Measurements from ENCODE around the gene VWDE. TPM values are rescaled to one million over a fixed set of nuclear protein-coding genes. Genes with fewer than 3 reads are reported as not detected.

The VWDE gene
- polyA plus RNA-seq, 3 donors, result not detected

DNA sequence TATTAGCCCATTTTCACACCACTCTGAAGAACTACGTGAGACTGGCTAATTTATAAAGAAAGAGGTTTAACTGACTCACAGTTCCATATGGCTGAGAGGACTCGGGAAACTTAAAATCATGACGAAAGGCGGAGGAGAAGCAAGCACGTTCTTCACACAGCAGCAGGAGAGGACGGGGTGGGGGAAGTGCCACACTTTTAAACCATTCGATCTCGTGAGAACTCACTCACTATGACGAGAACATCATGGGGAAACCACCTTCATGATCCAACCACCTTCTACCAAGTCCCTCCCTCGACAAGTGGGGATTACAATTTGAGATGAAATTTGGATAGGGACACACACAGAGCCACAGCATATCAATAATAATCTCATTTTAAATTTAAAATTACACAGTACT is 80.2 kb downstream of the VWDE start:
- Histone ChIP-seq H4K20me1 (ENCODE audit: insufficient read depth, low read length) (no peaks in the 10 kb centered on the region), H3K4me1 (ENCODE audit: control insufficient read depth in 1 of 2, insufficient read depth in 2 of 2, low read length in 2 of 2) (no peaks in the 10 kb centered on the region), H3K4me3 (replicated peaks in 1 of 3; ENCODE audit: low read depth in 2 of 3, low read length in 3 of 3) (no peak overlapping the region), H3K9me3 (replicated peaks in 1 of 2; ENCODE audit: control insufficient read depth in 1 of 2, insufficient read depth in 1 of 2, low read length in 2 of 2) (no peaks in the 10 kb centered on the region), H3K27ac (ENCODE audit: low read depth in 1 of 2, low read length in 2 of 2) (no peak overlapping the region), H2AFZ (ENCODE audit: insufficient read depth, low read depth, low read length, poor library complexity, severe bottlenecking) (no peak overlapping the region), H3K9ac (ENCODE audit: insufficient read depth, low read length, poor library complexity, severe bottlenecking) (no peak overlapping the region), H3K27me3 (ENCODE audit: control insufficient read depth in 2 of 2, insufficient read depth in 2 of 2, low read length in 2 of 2) (no peaks in the 10 kb centered on the region), H3K36me3 (replicated peaks in 1 of 2; ENCODE audit: control insufficient read depth in 1 of 2, insufficient read depth in 2 of 2, low read length in 2 of 2) (no peaks in the 10 kb centered on the region), H3K4me2 (replicated peaks; ENCODE audit: extremely low read depth, low read length, poor library complexity, severe bottlenecking) (no peak overlapping the region), H3K79me2 (ENCODE audit: insufficient read depth, low read length) (no peaks in the 10 kb centered on the region)
- no peaks in the 10 kb centered on the region for H3K27me3 Mint-ChIP-seq (ENCODE audit: low read depth in 3 of 3)
- DNase-seq, result no peak
- H3K4me3 Mint-ChIP-seq, result no peak overlapping the region
- intact Hi-C loops (cut with micrococcal nuclease), result loop anchor here in 1 of 2 donors (10.0 kb wide), 1 partner anchor 259 kb away; no protein-coding TSS in a partner anchor
- TF ChIP-seq CTCF (IDR thresholded peaks at IDR 0.05), result no peak
- H3K36me3 Mint-ChIP-seq, result no peaks in the 10 kb centered on the region
- no peaks in the 10 kb centered on the region for H3K9me3 Mint-ChIP-seq
- no peaks in the 10 kb centered on the region for H3K4me1 Mint-ChIP-seq
- no peak overlapping the region for H3K27ac Mint-ChIP-seq
- 97% methylated on average over 5 of the region's 10 CpGs for WGBS (ENCODE audit: insufficient coverage)

DNA sequence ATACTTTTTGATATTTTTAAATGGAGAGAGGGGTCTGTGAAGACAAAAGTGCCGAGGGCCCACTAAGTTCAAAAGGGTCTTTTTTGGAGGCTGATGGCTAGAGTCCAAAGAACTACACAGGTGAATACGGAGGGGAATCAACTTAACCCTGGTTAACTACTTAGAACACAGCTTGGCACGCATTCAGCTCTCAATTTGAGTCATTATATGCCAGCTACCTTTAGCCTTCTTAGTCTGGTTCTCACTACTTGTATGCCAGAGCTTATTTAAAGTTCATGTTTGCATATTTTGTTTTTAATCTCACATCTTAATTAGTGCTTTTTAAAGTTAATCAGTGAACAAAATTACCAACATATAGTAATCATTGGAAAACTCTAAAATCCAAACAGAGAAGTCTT is 80.8 kb downstream of the VWDE start:
- Histone ChIP-seq H4K20me1 (ENCODE audit: insufficient read depth, low read length) (no peaks in the 10 kb centered on the region), H3K36me3 (replicated peaks in 1 of 2; ENCODE audit: control insufficient read depth in 1 of 2, insufficient read depth in 2 of 2, low read length in 2 of 2) (no peaks in the 10 kb centered on the region), H3K9me3 (replicated peaks in 1 of 2; ENCODE audit: control insufficient read depth in 1 of 2, insufficient read depth in 1 of 2, low read length in 2 of 2) (no peaks in the 10 kb centered on the region), H3K79me2 (ENCODE audit: insufficient read depth, low read length) (no peaks in the 10 kb centered on the region), H3K27ac (ENCODE audit: low read depth in 1 of 2, low read length in 2 of 2) (no peak overlapping the region), H3K9ac (ENCODE audit: insufficient read depth, low read length, poor library complexity, severe bottlenecking) (no peak overlapping the region), H3K4me2 (replicated peaks; ENCODE audit: extremely low read depth, low read length, poor library complexity, severe bottlenecking) (no peak overlapping the region), H3K27me3 (ENCODE audit: control insufficient read depth in 2 of 2, insufficient read depth in 2 of 2, low read length in 2 of 2) (no peaks in the 10 kb centered on the region), H2AFZ (ENCODE audit: insufficient read depth, low read depth, low read length, poor library complexity, severe bottlenecking) (no peak overlapping the region), H3K4me3 (replicated peaks in 1 of 3; ENCODE audit: low read depth in 2 of 3, low read length in 3 of 3) (no peak overlapping the region), H3K4me1 (ENCODE audit: control insufficient read depth in 1 of 2, insufficient read depth in 2 of 2, low read length in 2 of 2) (no peaks in the 10 kb centered on the region)
- intact Hi-C loops (cut with micrococcal nuclease), result loop anchor here in 1 of 2 donors (10.0 kb wide), 1 partner anchor 258 kb away; no protein-coding TSS in a partner anchor
- Mint-ChIP-seq H3K4me1 (no peaks in the 10 kb centered on the region), H3K4me3 (no peak overlapping the region), H3K27me3 (ENCODE audit: low read depth in 3 of 3) (no peaks in the 10 kb centered on the region), H3K36me3 (no peaks in the 10 kb centered on the region), H3K9me3 (no peaks in the 10 kb centered on the region), H3K27ac (no peak overlapping the region)
- DNase-seq, result no peak
- WGBS (ENCODE audit: insufficient coverage), result 100% methylated on average over 1 of the region's 3 CpGs
- TF ChIP-seq CTCF (IDR thresholded peaks at IDR 0.05), result no peak
